SH-SY5Y (cell line): ENCODE data around the gene NAA10.

Experiments
- GATA2 ChIP-seq: IDR thresholded peaks from 2 replicates; pipeline ENCODE4 v1.6.1; 2011; ENCODE audit warnings: mild to moderate bottlenecking, low read depth, low read length
- GATA3 ChIP-seq: IDR thresholded peaks from 2 replicates; pipeline ENCODE4 v1.6.1; 2011; ENCODE audit warnings: low read depth, mild to moderate bottlenecking, low read length, moderate library complexity

The NAA10 gene

DNA sequence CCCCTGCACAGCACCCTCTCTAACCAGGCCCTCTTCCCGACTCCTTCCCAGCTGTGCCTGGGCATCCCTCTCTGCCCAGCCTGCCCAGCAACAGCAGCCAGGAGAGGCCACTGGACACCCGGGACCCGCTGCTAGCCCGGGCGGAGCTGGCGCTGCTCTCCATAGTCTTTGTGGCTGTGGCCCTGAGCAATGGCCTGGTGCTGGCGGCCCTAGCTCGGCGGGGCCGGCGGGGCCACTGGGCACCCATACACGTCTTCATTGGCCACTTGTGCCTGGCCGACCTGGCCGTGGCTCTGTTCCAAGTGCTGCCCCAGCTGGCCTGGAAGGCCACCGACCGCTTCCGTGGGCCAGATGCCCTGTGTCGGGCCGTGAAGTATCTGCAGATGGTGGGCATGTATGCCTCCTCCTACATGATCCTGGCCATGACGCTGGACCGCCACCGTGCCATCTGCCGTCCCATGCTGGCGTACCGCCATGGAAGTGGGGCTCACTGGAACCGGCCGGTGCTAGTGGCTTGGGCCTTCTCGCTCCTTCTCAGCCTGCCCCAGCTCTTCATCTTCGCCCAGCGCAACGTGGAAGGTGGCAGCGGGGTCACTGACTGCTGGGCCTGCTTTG lies 29.2 kb downstream of the NAA10 start:
- no peak for TF ChIP-seq GATA2
- no peak for TF ChIP-seq GATA3

DNA sequence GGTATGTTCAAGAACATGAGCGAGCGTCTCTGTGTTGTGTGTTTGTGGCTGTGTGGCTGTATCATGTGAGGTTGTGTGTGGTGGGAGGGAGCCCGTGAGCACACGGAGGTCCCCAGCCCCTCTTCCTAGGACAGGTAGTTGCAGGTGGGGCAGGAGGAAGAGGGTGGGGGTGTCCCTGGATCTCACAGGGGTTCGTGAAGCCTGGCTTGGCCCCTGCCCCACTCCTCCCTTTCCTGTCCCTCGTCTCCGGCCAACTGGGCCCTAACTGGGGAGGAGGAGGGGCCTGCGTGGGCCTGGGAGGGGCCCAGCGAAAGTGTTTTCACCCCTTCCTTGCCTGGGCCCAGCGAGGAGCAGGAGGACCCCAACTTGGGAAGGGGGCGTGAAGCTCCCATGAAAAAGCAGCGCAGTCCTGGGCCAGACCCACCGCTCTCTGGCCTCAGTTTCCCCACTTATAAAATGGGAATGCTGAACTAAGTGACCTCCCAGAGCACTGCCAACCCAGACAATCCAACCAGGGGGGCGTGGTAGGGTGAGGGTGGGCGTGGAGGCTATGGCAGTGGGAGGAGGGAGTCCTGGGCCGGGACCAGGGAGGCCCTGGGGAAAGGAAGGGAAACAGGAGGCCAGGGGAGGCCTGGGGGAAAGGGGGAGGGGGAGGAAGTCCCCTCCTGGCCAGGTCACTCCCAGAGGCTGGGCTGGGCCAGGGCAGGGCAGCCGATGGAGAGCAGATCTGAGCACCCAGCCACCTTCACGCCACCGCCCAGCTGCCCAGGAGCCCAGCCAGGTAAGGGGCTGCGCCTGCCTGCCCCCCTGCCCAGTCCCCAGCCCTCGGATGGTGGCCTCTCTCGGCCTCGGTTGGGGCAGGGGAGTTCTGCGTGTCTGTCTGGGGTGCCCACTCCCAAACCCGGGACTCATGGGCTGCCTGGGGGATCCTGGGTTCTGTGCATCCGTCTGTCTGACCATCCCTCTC lies 30.6 kb downstream of the NAA10 start, which contains the start of gene AVPR2:
Gene AVPR2, plus strand, starts transcription at position 683 of the 967 bp plus-strand sequence. CDS start 473 bp downstream, outside the sequence.
- TF ChIP-seq GATA2 (no peak), GATA3 (no peak)

DNA sequence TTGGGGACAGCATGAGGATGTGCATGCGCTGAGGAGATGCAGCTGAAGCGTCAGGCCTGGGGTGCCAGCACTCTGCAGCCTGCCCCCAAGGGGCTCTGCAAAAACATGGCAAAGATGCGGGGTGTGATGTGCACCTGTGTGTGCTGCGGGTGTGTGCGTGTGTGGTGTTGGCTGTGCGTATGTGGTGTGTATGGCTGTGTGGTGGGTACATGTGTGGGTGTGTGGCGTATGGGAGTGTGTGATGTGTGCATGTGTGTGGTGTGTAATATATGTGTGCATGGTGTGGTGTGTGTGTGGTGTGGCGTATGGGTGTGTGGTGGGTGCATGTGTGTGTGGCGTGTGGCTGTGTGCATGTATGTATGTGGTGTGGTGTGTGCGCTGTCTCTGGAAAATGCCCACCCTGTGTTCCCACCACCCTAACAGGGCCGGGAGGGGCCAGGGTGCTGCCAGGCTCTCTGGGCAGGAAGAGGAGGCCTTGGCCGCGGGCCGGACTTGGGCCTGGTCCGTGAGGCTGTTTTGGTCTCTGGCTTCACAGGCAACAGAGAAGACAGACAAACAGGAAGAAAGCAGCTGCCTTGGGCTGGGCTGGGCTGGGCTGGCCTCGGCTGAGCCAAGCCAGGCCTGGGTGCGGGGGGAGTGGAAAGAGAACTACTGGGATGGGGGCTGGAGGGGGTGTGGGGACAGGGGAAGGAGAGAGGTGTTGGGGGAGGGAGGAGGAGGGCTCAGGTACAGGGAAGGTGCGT lies 31.4 kb downstream of the NAA10 start:
- no peak for TF ChIP-seq GATA3
- no peak for TF ChIP-seq GATA2

DNA sequence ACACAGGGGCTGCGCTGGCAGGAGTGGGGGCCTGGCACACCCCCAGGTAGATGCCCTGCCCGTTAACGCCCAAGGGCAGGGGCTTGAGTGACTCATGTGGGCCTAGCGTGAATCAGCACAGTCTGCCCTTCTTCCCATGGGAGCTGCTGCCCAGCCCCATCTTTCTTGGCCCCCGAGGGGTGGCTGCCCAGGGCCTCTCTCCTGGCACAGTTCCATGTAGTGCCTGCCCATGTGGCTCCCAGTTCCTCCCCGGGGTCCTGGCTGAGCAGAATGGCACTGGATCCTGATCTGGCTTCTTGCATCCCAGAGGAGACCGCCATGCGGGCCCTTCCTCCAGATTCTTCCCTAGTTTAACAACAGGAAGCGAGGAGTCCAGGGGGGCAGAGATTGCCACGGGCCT lies 32.5 kb downstream of the NAA10 start:
- TF ChIP-seq GATA2: no peak
- no peak for TF ChIP-seq GATA3

DNA sequence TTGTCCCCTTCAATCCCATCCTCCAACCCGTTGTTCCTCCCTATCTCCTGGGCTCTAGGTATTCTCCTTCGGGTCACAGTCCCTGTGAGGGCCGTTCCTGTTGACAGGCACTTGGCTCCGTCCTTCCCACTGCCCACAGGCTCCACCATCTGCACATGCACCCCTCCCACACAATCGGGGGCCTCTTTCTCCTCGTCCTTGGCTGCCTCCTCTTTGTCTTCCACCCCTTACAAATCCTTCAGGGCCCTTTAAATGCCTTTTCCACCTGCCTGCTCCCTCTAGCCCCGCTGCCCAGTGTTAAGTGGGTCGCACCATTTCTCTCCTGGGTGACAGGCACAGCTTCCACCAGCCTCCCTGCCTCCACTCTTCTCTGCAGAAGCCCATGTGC lies 33.1 kb downstream of the NAA10 start:
- TF ChIP-seq GATA3 (no peak), GATA2 (no peak)

DNA sequence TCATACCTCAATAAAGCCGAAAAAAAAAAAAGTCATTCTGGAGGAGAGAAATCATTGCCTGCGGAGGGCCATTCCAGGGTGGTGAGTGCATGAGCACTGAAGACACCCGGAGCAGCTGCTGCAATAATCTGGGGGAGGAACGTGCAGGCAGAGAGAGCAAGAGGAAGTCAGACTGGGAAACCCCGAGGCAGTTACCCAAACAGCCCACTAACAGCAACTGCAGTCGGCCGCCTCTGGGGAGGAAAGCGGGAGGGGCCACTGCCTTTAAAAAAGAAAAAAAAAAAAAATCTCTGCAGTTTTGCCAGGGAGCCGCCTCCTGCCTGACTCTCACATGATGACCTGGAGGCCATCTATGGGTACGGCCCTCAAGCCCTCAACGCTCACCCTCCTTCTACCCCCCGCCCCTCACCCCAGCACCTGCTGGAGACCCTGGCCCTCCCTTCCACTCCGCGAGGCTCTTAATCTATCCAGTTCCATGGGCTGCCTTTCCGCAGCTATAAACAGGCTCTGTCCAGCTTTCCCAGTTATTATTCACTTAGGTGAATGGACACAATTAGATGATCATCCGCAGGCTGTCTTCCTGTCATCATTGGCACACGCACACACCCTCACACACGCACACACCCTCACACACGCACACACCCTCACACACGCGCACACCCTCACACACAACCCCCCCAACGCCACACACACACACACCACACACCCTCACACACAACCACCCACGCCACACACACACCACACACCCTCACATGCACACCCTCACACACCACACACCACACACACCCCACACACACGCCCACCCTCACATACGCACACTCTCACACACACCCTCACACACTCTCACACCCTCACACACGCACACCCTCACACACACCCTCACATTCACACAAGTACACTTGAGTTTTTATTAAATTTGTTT lies 33.7 kb downstream of the NAA10 start:
- no peak for TF ChIP-seq GATA2
- TF ChIP-seq GATA3: no peak

DNA sequence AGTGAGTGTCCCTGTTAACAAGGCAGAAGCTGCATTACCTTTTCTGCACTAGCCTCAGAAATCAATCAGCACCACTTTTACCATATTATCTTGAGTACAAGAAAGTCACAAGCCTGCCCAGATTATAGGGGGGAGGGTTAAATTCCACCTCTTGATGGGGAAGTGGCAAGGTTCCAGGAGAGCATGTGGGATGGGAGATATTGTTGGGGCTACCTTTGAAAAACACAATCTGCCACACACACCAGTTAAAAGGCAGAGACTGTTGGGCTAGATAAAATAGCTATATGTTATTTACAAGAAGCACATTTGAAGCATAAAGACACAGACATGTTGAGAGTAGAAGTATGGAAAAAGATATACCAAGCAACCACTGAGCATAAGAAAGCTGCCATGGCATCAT lies 36.9 kb downstream of the NAA10 start:
- no peak for TF ChIP-seq GATA2
- no peak for TF ChIP-seq GATA3

DNA sequence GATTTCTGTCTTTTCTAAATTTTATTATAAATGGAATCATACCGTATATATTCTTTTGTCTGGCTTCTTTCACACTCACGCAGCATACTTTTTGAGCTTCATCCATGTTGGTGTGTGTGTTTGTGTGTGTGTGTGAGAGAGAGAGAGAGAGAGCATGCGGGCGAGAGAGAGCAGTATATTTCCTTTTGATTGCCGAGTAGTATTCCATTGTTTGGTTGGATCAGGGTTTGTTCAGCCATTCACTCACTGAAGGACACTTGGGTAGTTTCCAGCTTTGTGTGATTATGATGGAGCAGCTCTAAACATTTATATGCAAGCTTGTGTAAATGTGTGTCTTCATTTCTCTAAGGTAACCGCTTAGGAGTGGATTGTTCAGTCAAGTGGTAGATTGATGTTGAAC lies 45.7 kb downstream of the NAA10 start:
- TF ChIP-seq GATA2: no peak

DNA sequence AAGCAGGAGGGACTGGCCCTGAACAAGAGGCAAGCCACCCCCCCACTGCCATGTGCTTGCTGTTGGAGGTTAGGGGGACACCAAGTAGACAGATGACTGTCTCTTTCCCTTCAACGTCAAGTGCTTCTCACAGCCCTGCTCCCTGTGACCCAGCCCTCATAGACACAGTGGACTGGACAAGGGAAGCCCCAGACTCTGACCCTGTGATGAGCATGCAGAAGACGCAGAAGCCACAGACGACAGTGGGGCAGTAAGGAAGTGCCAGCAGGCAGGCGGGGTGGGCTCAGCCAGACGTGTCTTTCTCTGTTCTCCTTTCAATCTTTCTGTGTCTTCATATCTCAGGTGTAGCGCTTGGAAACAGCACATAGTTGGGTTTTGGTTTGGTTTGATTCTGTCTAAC lies 46.5 kb downstream of the NAA10 start:
- TF ChIP-seq GATA2: no peak

DNA sequence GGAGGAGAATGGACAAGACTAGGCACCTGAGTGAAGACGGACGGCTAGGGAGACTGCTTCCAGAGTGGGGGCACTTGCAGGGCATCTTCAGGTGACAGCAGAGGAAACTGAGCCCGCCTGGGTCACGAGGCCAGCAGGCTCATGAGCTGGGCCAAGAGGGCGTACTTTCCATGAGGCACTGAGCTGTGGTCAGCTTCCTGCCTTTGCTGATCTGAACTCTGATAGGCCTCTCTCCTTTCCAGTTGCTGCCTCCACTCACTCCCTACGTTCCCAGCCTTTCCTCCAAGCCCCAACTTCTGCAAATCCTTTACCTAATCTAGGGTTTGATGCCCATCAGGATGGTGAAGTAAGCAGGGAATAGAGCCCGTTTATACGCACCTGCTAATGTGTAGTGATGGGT lies 47.5 kb downstream of the NAA10 start:
- no peak for TF ChIP-seq GATA3
- TF ChIP-seq GATA2: no peak; the same call in 1 of the 2 replicates

DNA sequence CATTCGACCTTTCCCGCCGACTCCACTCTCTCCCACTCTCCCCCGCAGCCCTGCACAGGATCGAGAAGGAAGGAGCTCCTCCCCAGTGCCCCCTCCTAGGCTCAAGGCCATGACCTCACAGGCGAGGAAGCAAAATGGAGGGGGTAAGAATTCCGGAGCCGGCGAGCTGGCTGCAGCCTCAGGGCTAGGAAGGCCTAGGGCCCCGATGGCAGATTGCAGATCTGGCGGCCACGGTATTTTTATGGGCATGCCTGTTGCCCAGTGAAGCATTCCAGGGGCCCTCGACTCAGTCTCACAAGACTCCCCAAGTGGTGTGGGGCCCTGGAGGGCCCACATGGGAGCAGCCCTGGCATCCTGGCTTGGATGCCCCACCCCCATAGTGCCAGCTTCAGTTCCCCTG lies 47.9 kb downstream of the NAA10 start:
- TF ChIP-seq GATA3 (no peak), GATA2 (no peak)

DNA sequence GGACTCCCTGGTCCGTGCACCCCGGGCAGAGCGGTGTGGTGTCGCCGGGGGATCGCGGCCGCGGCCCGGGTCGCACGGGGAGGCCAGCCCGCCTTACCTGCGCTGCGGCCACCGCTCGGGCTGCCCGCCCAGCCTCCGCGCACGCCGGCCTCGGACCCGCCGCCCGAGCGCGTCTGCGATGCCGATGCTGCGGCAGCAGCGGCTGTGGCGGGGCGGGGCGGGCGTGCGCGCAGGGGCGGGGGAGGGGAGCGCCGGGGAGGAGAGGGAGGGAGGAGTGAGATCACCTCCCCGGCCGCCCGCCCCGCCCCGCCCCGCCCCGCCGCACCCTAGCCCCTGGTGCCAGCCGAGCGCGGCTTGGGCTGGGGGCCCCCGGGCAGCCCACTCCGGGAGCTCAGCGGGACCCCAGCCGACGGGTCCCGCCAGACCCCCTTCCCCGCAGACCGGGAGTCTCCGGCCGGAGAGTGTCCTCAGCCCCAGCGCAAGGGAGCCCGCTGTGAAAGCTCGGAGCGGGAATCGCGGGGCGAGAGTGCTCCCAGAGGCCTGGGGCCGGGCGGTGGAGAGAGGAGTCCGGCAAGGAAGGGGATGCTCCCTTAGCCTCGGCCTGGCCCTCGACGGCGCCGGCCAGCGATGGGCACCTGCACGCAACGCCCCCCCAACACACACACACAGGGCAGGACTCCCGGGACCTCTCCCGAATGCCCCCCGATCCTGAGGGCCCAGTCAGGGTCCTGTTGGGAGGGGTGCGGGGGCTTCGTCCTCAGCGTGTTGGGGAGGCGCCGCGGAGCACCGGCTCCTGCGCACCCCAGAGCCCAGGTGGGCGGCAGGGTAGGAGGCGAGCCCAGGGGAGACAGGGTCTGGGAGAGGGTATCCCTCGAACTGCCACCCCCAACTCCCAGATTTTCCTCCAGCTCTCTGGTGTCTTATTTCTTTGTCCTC lies 48.6 kb downstream of the NAA10 start, which contains the start of gene L1CAM:
Gene L1CAM, minus strand, starts transcription at position 206 of the 936 bp plus-strand sequence. CDS start 10,337 bp downstream, outside the sequence.
- TF ChIP-seq GATA2: no peak
- no peak for TF ChIP-seq GATA3
